ENCODE results near the gene LMTK2.

The LMTK2 gene

GRCh38 chr7:98203261-98203963, 96.8 kb downstream of the LMTK2 start:
- DNase-seq (ENCODE audit: low read depth in 2 of 2) = no peak

- no peak for DNase-seq (ENCODE audit: low read depth in 2 of 2)
Observed at GRCh38 chr7:98203964-98204605, 97.4 kb downstream of the LMTK2 start.

GRCh38 chr7:98204670-98205069, 98.0 kb downstream of the LMTK2 start:
- no peak for DNase-seq (ENCODE audit: low read depth in 2 of 2)

GRCh38 chr7:98205162-98205845, 98.6 kb downstream of the LMTK2 start:
- no peak for DNase-seq (ENCODE audit: low read depth in 2 of 2)

- DNase-seq (ENCODE audit: low read depth in 2 of 2) = no peak
Observed at GRCh38 chr7:98206451-98207330, 100.0 kb downstream of the LMTK2 start.

- no peak for DNase-seq (ENCODE audit: low read depth in 2 of 2)
Observed at GRCh38 chr7:98209166-98209920, 102.7 kb downstream of the LMTK2 start.

- no peak for DNase-seq (ENCODE audit: low read depth in 2 of 2)
Observed at GRCh38 chr7:98210513-98211220, 104.0 kb downstream of the LMTK2 start.

GRCh38 chr7:98211221-98211675, 104.6 kb downstream of the LMTK2 start, which contains the start of gene BHLHA15:
Gene BHLHA15 (plus strand): TSS chr7:98211439. CDS start chr7:98212310, 871 bp downstream.
- DNase-seq (ENCODE audit: low read depth in 2 of 2) = no peak

GRCh38 chr7:98211676-98212531, 105.2 kb downstream of the LMTK2 start:
- no peak for DNase-seq (ENCODE audit: low read depth in 2 of 2)

- no peak for DNase-seq (ENCODE audit: low read depth in 2 of 2)
Observed at GRCh38 chr7:98212532-98213041, 105.9 kb downstream of the LMTK2 start.

GRCh38 chr7:98213296-98213887, 106.7 kb downstream of the LMTK2 start:
- no peak for DNase-seq (ENCODE audit: low read depth in 2 of 2)

- no peak for DNase-seq (ENCODE audit: low read depth in 2 of 2)
Observed at GRCh38 chr7:98213888-98214810, 107.5 kb downstream of the LMTK2 start.

GRCh38 chr7:98214811-98215321, 108.2 kb downstream of the LMTK2 start:
- no peak for DNase-seq (ENCODE audit: low read depth in 2 of 2)

GRCh38 chr7:98215561-98216495, 109.2 kb downstream of the LMTK2 start:
- no peak for DNase-seq (ENCODE audit: low read depth in 2 of 2)

- no peak for DNase-seq (ENCODE audit: low read depth in 2 of 2)
Observed at GRCh38 chr7:98216941-98217622, 110.4 kb downstream of the LMTK2 start.

Measured in stimulated activated CD4-positive, alpha-beta T cell treated with anti-CD3 and anti-CD28 coated beads, Interleukin-12 subunit alpha, Interleukin-12 subunit beta, amount 100 ng/mL, for 24 hours (primary cell).